ENCODE data around the gene TENT4B. TPM values are rescaled to one million over a fixed set of nuclear protein-coding genes. Genes with fewer than 3 reads are reported as not detected.
"Not testable (repeated sequence)": the region's sequence is repeated elsewhere in the genome, so short reads cannot be mapped to it uniquely, and the experiment has no call there.

The TENT4B gene
- total RNA-seq, 1 donor from 2014 or later: 9.6 TPM

DNA sequence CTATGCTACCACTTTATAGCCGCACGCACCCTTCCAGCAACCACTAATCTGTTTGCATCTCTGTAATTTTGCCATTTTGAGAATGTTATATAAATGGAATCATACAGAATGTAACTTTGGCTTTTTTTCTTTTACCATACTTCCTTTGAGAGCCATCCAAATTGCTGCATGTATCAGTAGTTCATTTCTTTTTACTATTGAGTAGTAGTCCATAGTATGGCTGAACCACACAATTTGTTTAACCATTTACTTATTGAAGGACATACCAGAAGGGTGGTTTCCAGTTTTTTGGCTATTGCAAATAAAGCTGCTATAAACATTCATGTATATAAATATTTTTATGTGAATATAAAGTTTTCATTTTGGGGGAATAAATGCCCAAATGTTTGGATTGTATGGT lies 8.8 kb downstream of the TENT4B start:
- H3K36me3 Mint-ChIP-seq (ENCODE audit: unreplicated experiment): peaks cover 2% of the 10 kb centered on the region
- H3K27me3 Mint-ChIP-seq (ENCODE audit: unreplicated experiment): no peaks in the 10 kb centered on the region
- H3K9me3 Mint-ChIP-seq (ENCODE audit: unreplicated experiment): no peaks in the 10 kb centered on the region
- no peak for DNase-seq (ENCODE audit: extremely low spot score, unreplicated experiment)
- TF ChIP-seq CTCF (IDR thresholded peaks at IDR 0.05): no peak
- no peak overlapping the region for H3K27ac Mint-ChIP-seq (ENCODE audit: unreplicated experiment)
- H3K4me3 Mint-ChIP-seq (ENCODE audit: unreplicated experiment): no peak overlapping the region
- peaks cover 32% of the 10 kb centered on the region for H3K4me1 Mint-ChIP-seq (ENCODE audit: unreplicated experiment)

DNA sequence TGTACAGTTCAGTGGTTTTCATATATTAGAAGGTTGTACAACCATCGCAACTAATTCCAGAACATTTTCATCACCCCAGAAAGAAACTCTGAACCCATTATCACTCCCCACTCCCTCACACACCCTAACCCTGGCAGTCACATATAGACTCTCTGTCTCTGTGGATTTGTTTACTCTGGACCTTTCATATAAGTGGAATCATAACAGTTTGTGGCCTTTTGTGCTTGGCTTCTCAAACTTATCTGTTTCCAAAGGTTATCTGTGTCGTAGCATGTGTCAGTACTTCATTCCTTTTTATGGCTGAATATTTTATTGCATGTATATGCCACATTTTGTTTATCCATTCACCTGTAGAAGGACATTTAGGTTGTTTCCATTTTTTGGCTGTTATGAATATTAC lies 12.4 kb downstream of the TENT4B start:
- peaks cover 2% of the 10 kb centered on the region for H3K36me3 Mint-ChIP-seq (ENCODE audit: unreplicated experiment)
- H3K9me3 Mint-ChIP-seq (ENCODE audit: unreplicated experiment): no peaks in the 10 kb centered on the region
- H3K27me3 Mint-ChIP-seq (ENCODE audit: unreplicated experiment): no peaks in the 10 kb centered on the region
- H3K27ac Mint-ChIP-seq (ENCODE audit: unreplicated experiment): no peak overlapping the region
- no peak for TF ChIP-seq CTCF (IDR thresholded peaks at IDR 0.05)
- no peak overlapping the region for H3K4me3 Mint-ChIP-seq (ENCODE audit: unreplicated experiment)
- H3K4me1 Mint-ChIP-seq (ENCODE audit: unreplicated experiment): peaks cover 44% of the 10 kb centered on the region
- DNase-seq (ENCODE audit: extremely low spot score, unreplicated experiment): peak; percentile 1

- no peak overlapping the region for H3K4me3 Mint-ChIP-seq (ENCODE audit: unreplicated experiment)
- no peaks in the 10 kb centered on the region for H3K9me3 Mint-ChIP-seq (ENCODE audit: unreplicated experiment)
- peaks cover 39% of the 10 kb centered on the region for H3K4me1 Mint-ChIP-seq (ENCODE audit: unreplicated experiment)
- peak overlapping the region; percentile 58 for H3K27ac Mint-ChIP-seq (ENCODE audit: unreplicated experiment)
- peaks cover 2% of the 10 kb centered on the region for H3K36me3 Mint-ChIP-seq (ENCODE audit: unreplicated experiment)
- TF ChIP-seq CTCF (IDR thresholded peaks at IDR 0.05): no peak
- DNase-seq (ENCODE audit: extremely low spot score, unreplicated experiment): no peak
- H3K27me3 Mint-ChIP-seq (ENCODE audit: unreplicated experiment): no peaks in the 10 kb centered on the region
These were observed 13.7 kb downstream of the TENT4B start for GRCh38 chr16:50166511-50167500.

- TF ChIP-seq CTCF (IDR thresholded peaks at IDR 0.05): no peak
- H3K9me3 Mint-ChIP-seq (ENCODE audit: unreplicated experiment): no peaks in the 10 kb centered on the region
- DNase-seq (ENCODE audit: extremely low spot score, unreplicated experiment): no peak
- no peak overlapping the region for H3K4me3 Mint-ChIP-seq (ENCODE audit: unreplicated experiment)
- no peaks in the 10 kb centered on the region for H3K27me3 Mint-ChIP-seq (ENCODE audit: unreplicated experiment)
- H3K27ac Mint-ChIP-seq (ENCODE audit: unreplicated experiment): peak overlapping the region; percentile 47
- H3K36me3 Mint-ChIP-seq (ENCODE audit: unreplicated experiment): peaks cover 2% of the 10 kb centered on the region
- H3K4me1 Mint-ChIP-seq (ENCODE audit: unreplicated experiment): peaks cover 39% of the 10 kb centered on the region
These were observed 14.4 kb downstream of the TENT4B start for GRCh38 chr16:50167556-50167955.

- no peak overlapping the region for H3K4me3 Mint-ChIP-seq (ENCODE audit: unreplicated experiment)
- H3K27me3 Mint-ChIP-seq (ENCODE audit: unreplicated experiment): no peaks in the 10 kb centered on the region
- peaks cover 2% of the 10 kb centered on the region for H3K36me3 Mint-ChIP-seq (ENCODE audit: unreplicated experiment)
- DNase-seq (ENCODE audit: extremely low spot score, unreplicated experiment): peak; percentile 5
- TF ChIP-seq CTCF (IDR thresholded peaks at IDR 0.05): no peak
- H3K9me3 Mint-ChIP-seq (ENCODE audit: unreplicated experiment): no peaks in the 10 kb centered on the region
- H3K27ac Mint-ChIP-seq (ENCODE audit: unreplicated experiment): no peak overlapping the region
- peaks cover 41% of the 10 kb centered on the region for H3K4me1 Mint-ChIP-seq (ENCODE audit: unreplicated experiment)
These were observed 16.5 kb downstream of the TENT4B start for GRCh38 chr16:50169555-50170096.

DNA sequence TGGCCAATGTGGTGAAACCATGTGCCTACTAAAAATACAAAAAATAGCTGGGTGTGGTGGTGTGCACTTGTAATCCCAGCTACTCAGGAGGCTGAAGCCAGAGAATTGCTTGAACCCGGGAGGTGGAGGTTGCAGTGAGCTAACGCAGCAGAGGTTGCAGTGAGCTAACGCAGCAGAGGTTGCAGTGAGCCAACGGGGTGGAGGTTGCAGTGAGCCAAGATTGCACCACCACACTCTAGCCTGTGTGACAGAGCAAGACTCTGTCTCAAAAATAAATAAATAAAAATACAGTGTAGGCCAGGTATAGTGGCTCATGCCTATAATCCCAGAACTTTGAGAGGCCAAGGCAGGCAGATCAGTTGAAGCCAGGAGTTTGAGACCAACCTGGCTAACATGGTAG lies 18.7 kb downstream of the TENT4B start:
- H3K36me3 Mint-ChIP-seq (ENCODE audit: unreplicated experiment); H3K27me3 Mint-ChIP-seq (ENCODE audit: unreplicated experiment); DNase-seq (ENCODE audit: extremely low spot score, unreplicated experiment); H3K4me3 Mint-ChIP-seq (ENCODE audit: unreplicated experiment); H3K9me3 Mint-ChIP-seq (ENCODE audit: unreplicated experiment); H3K27ac Mint-ChIP-seq (ENCODE audit: unreplicated experiment): not testable (repeated sequence)
- peaks cover 30% of the 10 kb centered on the region for H3K4me1 Mint-ChIP-seq (ENCODE audit: unreplicated experiment)
